Cardiac muscle cell (in vitro differentiated cells and primary cell): ENCODE measurements around the gene HYPK. TPM values are rescaled to one million over a fixed set of nuclear protein-coding genes. Genes with fewer than 3 reads are reported as not detected.
"Not testable (repeated sequence)": the region's sequence is repeated elsewhere in the genome, so short reads cannot be mapped to it uniquely, and the experiment has no call there.

ENCODE experiments used
- DNase-seq, 2 donors: peaks; one replicate each; pipeline versions ENCODE4 v3.0.0 to v3.0.0-alpha.2; 2010 to 2017; ENCODE audit warnings: low read depth in 1 of 2, low spot score in 1 of 2
- H3K27ac ChIP-seq: fragments of 200-600 bp; sonication (generic); 2 replicates; pipeline ENCODE4 v1.5.1; 2016
- H3K27me3 ChIP-seq: fragments of 200-600 bp; sonication (generic); 2 replicates; pipeline ENCODE4 v1.6.0; 2016; ENCODE audit warnings: control low read depth
- H3K36me3 ChIP-seq: fragments of 200-600 bp; sonication (generic); 2 replicates; pipeline ENCODE4 v1.5.1; 2016; ENCODE audit warnings: control low read depth
- H3K4me1 ChIP-seq: fragments of 200-600 bp; sonication (generic); 2 replicates; pipeline ENCODE4 v1.8.1; 2017; ENCODE audit warnings: low read depth, mild to moderate bottlenecking, mixed run types
- H3K4me3 ChIP-seq: fragments of 200-600 bp; sonication (generic); 2 replicates; pipeline ENCODE4 v1.5.1; 2016; ENCODE audit warnings: mild to moderate bottlenecking
- H3K9me3 ChIP-seq: fragments of 200-600 bp; sonication (generic); 2 replicates; pipeline ENCODE4 v1.5.1; 2017; ENCODE audit warnings: low read depth, mild to moderate bottlenecking, control low read depth
- polyA plus RNA-seq: library from polyadenylated mRNA; unstranded; fragments of >200 nt; fragmentation: Nextera tagmentation; extraction: Ambion mirVana; gene quantifications from 2 replicates; pipeline ENCODE4 v1.2.1, GENCODE V29; 2016
- total RNA-seq: library from RNA; depleted of rRNA; stranded (reverse); fragments of >200 nt; gene quantifications from 2 replicates; pipeline ENCODE4 v1.2.3, GENCODE V29; 2016
- TF ChIP-seq, protein P1 (sequence below): IDR thresholded peaks from 2 replicates; pipeline ENCODE4 v1.5.1; 2012; ENCODE audit warnings: low read depth, mild to moderate bottlenecking, low read length

Gene HYPK
- total and polyA plus RNA-seq, 2 experiments from 2014 or later = 12.8 to 17.2 TPM

DNA sequence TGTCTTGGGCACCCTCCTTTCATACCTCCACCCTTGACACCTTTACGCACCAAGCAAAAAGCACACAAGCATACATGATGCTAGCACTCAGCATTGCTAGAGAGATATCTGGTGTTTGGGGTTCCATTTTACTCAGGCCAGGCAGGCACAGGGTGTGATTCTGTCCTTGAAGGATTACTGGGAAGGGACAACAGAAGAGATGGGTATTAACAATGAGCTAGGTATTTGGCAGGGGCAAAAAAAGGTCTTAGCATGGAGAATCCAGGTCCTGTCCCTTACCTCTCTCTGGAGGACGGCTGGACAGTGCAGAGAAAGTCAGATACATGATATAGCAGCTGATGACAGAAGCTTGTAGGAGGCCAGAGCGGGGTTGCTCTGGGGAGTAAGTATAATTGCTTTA, 3.8 kb upstream of the HYPK start:
- peaks cover 11% of the 10 kb centered on the region for H3K36me3 ChIP-seq
- H3K27ac ChIP-seq = peak overlapping the region; percentile 69

DNA sequence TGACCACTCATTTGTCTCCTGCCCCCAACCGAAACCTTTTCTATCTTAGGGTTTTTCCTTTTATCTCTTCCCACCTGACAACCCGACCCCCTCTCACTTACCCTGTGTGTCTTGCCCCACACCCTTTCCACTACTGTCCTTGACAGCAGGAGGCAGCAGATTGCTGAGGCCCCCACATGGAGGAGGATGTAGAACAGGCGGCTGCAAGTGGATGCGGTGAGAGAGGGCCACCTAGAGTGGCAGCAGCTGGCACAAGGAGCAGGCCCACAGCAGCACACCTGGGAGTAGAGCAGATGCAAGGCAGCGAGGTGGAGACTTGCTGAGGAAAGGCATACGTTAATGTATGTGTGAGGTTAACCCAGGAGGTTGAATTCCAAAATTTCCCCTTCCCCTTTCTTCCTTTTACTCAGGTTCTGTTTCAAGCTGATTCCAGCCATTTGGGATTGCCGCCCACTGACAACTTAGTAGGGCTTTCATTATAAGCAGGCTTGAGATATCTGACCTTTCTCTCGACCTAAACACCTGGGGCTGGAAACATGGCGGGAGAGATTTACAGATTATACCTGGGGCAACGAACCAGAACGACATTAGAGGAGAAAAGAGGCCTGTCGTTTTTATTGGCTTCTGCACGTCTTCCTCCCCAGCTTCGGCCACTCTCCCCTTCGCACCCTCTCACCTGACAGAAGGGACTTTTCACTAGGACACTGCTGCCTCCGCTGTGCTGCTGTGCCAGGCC, 1.0 kb upstream of the HYPK start:
- DNase-seq = no peak
- peak overlapping the region; percentile 89 for H3K27ac ChIP-seq
- TF ChIP-seq, protein P1, sequence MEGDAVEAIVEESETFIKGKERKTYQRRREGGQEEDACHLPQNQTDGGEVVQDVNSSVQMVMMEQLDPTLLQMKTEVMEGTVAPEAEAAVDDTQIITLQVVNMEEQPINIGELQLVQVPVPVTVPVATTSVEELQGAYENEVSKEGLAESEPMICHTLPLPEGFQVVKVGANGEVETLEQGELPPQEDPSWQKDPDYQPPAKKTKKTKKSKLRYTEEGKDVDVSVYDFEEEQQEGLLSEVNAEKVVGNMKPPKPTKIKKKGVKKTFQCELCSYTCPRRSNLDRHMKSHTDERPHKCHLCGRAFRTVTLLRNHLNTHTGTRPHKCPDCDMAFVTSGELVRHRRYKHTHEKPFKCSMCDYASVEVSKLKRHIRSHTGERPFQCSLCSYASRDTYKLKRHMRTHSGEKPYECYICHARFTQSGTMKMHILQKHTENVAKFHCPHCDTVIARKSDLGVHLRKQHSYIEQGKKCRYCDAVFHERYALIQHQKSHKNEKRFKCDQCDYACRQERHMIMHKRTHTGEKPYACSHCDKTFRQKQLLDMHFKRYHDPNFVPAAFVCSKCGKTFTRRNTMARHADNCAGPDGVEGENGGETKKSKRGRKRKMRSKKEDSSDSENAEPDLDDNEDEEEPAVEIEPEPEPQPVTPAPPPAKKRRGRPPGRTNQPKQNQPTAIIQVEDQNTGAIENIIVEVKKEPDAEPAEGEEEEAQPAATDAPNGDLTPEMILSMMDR = no peak
- H3K9me3 ChIP-seq = no peaks in the 10 kb centered on the region
- H3K36me3 ChIP-seq = peaks cover 21% of the 10 kb centered on the region
- H3K27me3 ChIP-seq = no peaks in the 10 kb centered on the region
- H3K4me3 ChIP-seq = no peak overlapping the region
- H3K4me1 ChIP-seq = peaks cover 14% of the 10 kb centered on the region

More for the DNA sequence above, 3.8 kb upstream of the HYPK start:
- DNase-seq = no peak
- TF ChIP-seq, protein P1 = no peak
- peaks cover 27% of the 10 kb centered on the region for H3K4me1 ChIP-seq
- no peaks in the 10 kb centered on the region for H3K9me3 ChIP-seq
- H3K4me3 ChIP-seq = no peak overlapping the region
- H3K27me3 ChIP-seq = no peaks in the 10 kb centered on the region

DNA sequence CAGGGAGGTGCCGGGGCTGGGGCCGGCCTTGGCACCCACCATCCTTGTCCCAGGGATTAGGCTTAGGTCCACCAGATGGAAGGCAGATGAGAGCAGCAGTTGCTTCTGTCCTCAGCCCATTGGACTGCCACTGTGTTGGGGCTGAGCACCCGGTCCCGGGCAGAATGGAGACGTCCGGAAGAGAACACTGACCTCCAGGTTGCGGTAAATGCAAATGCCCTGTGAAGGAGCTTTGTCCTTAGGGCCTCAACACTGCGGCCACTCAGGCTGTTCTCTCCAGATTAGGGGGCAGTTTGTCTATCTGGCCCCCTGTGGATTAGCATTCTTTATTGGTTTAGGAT, 484 bp upstream of the HYPK start, which contains the start of gene SERINC4:
Gene SERINC4 (minus strand): TSS at position 276 of the 341 bp plus-strand sequence. CDS start 234 bp downstream, at position 42.
- TF ChIP-seq, protein P1 = no peak
- H3K27ac ChIP-seq = peak within 1 kb of the TSS; percentile 89
- H3K36me3 ChIP-seq = peaks cover 23% of the 10 kb centered on the region
- DNase-seq = no peak
- peaks cover 9% of the 10 kb centered on the region for H3K4me1 ChIP-seq
- H3K27me3 ChIP-seq = no peaks in the 10 kb centered on the region
- H3K9me3 ChIP-seq = no peaks in the 10 kb centered on the region
- H3K4me3 ChIP-seq = peak within 1 kb of the TSS; percentile 73

DNA sequence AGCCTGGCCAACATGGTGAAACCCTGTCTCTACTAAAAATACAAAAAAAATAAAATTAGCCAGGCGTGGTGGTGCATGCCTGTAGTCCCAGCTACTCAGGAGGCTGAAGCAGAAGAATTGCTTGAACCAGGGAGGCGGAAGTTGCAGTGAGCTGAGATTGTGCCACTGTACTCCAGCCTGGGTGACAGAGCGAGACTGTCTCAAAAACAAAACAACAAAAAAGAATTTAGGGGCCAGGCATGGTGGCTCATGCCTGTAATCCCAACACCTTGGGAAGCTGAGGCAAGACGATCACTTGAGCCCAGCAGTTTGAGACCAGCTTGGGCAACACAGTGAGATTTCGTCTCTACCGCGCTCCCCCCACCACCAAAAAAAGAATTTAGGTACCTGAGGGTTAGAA, 2.3 kb downstream of the HYPK start:
- not testable (repeated sequence) for H3K4me1 ChIP-seq
- peaks cover 40% of the 10 kb centered on the region for H3K36me3 ChIP-seq

DNA sequence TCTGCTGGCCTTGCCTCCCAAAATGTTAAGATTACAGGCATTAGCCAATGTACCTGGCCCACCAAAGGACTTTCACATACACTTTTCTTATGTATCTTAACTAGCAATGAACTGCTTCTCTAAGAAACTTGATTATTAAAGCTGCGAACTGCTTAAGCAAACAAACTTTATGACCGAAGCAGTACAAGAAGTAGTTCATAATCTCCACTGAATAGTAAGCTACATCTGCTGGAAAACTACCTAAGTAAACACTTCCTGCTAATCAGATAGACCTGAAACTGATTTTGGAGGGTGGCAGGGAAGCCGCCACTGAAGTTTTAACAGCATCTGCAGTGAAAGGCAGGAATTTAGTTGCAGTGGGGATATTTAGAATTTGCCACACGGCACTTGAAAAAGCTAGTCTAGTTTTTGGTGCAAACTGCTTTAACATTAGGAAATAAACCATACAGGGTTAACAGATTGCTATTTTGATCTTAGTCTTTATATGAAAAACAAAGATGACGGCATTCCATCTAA, 8.1 kb downstream of the HYPK start:
- Histone ChIP-seq H3K27ac (no peak overlapping the region), H3K9me3 (no peaks in the 10 kb centered on the region), H3K4me1 (no peaks in the 10 kb centered on the region), H3K27me3 (no peaks in the 10 kb centered on the region), H3K36me3 (peaks cover 75% of the 10 kb centered on the region), H3K4me3 (no peak overlapping the region)
- DNase-seq = no peak
- TF ChIP-seq, protein P1 = no peak

More for the DNA sequence above, 2.3 kb downstream of the HYPK start:
- H3K27me3 ChIP-seq, H3K27ac ChIP-seq, H3K9me3 ChIP-seq, DNase-seq, H3K4me3 ChIP-seq: not testable (repeated sequence)

DNA sequence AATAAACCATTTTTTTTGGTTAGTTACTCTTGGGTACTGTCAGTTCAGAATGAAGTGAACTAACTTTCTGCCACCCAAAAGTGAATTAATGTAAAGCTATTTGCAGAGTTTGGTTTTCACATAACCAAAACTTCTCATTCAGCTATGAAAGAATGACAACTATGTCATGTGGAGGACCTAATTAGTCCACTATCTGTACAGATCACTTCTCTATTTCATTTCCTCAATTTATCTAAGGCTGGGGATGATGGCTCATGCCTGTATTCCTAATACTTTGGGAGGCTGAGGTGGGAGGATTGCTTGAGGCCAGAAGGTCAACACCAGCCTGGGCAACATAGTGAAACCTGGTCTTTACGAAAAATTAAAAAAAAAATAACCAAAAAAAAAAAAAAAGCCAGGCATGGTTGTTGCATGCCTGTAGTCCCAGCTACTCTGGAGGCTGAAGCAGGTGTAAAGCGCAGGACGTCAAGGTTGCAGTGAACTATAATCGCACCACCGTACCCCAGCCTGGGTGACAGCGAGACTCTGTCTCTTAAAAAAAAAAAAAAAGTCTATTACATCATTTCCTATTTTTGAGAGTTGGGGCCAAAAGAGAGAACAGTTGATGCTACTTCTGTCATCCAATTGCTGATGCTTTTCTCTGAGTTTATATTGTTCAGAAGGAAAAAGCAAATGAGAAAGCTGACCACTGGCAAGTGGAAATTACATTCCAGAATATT, 8.7 kb downstream of the HYPK start:
- Histone ChIP-seq H3K9me3 (no peaks in the 10 kb centered on the region), H3K27ac (no peak overlapping the region), H3K36me3 (peaks cover 78% of the 10 kb centered on the region), H3K4me1 (no peaks in the 10 kb centered on the region), H3K27me3 (no peaks in the 10 kb centered on the region), H3K4me3 (no peak overlapping the region)
- no peak for DNase-seq
- TF ChIP-seq, protein P1 = no peak

DNA sequence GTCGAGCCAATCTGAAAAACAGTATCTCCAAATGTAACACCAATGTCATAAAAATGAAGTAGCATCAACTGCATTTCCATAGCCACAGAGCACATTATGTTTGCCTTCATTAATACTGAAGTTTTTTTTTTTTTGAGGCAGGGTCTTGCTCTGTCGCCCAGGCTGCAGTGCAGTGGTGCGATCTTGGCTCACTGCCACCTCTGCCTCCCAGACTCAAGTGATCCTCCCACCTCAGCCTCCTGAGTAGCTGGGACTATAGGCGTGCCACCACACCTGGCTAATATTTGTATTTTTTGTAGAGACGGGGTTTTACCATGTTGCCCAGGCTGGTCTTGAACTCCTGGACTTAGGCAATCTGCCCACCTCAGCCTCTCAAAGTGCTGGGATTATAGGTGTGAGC, 14.7 kb downstream of the HYPK start:
- not testable (repeated sequence) for H3K9me3 ChIP-seq, H3K4me3 ChIP-seq, DNase-seq, H3K27ac ChIP-seq, H3K4me1 ChIP-seq, H3K27me3 ChIP-seq
- peaks cover 52% of the 10 kb centered on the region for H3K36me3 ChIP-seq
